GM12878 (cell line): ENCODE data around the gene GUCY1B1. TPM values are rescaled to one million over a fixed set of nuclear protein-coding genes. Genes with fewer than 3 reads are reported as not detected.
A peak's percentile ranks its signal among the peaks of the same experiment; 100 is the strongest.

Experiments used
- CREM ChIP-seq: IDR thresholded peaks from 2 replicates; pipeline ENCODE4 v1.6.1; 2014; ENCODE audit warnings: antibody characterized with exemption, low read depth
- EED ChIP-seq: sonication (generic); IDR thresholded peaks from 2 replicates; pipeline ENCODE4 v1.6.1; 2016; ENCODE audit warnings: antibody characterized with exemption, low read depth
- EGR1 ChIP-seq, 2 experiments: IDR thresholded peaks; 1 replicate in 1 of 2; 2 replicates in 1 of 2; pipeline ENCODE4 v1.6.1; 2011 to 2012; ENCODE audit warnings: low read depth in 2 of 2, low read length in 2 of 2, borderline replicate concordance in 1 of 2, mild to moderate bottlenecking in 1 of 2, moderate library complexity in 1 of 2
- HDAC2 ChIP-seq: fragments of 200-600 bp; sonication (generic); IDR thresholded peaks from 2 replicates; pipeline ENCODE4 v1.6.1; 2017
- NFYB ChIP-seq: IDR thresholded peaks from 2 replicates; pipeline ENCODE4 v1.6.1; 2011; ENCODE audit warnings: low read depth, mild to moderate bottlenecking, low read length, improper control_type of control experiment, moderate library complexity; ENCODE audit not compliant: insufficient read depth
- ZNF207 ChIP-seq: fragments of 450-650 bp; IDR thresholded peaks from 2 replicates; pipeline ENCODE4 v1.6.1; 2014; ENCODE audit warnings: antibody characterized with exemption, mild to moderate bottlenecking, borderline replicate concordance
- polyA plus RNA-seq, 11 experiments: library from polyadenylated mRNA; depleted of rRNA in 4 of 11; unstranded in 6 of 11; stranded (reverse) in 5 of 11; fragments of >200 nt; fragmentation: Nextera tagmentation in 4 of 11; fragmentation: Illumina TruSeq in 1 of 11; extraction: Ambion mirVana in 4 of 11; extraction: Trizol in 1 of 11; gene quantifications; 1 replicate in 1 of 11; 2 replicates in 10 of 11; pipeline versions ENCODE4 v1.2.1 to v1.2.3, GENCODE V29; 2011 to 2016; ENCODE audit warnings: inconsistent platforms in 2 of 11, missing spikeins in 2 of 11, low read depth in 1 of 11
- total RNA-seq, 4 experiments: library from RNA; depleted of rRNA in 3 of 4; stranded (reverse); fragments of >200 nt in 3 of 4; fragmentation: Illumina TruSeq in 1 of 4; extraction: Trizol in 1 of 4; gene quantifications; 2 replicates each; pipeline versions ENCODE4 v1.2.1 to v1.2.3, GENCODE V29; 2013 to 2021
- TF ChIP-seq, protein P1 (sequence below): IDR thresholded peaks from 2 replicates; pipeline ENCODE4 v1.6.1; 2012; ENCODE audit warnings: improper control_type of control experiment, low read depth, low read length; ENCODE audit not compliant: insufficient replicate concordance
- TF ChIP-seq, protein P2 (sequence below): fragments of 450-650 bp; formaldehyde crosslinking; IDR thresholded peaks from 2 replicates; pipeline ENCODE4 v1.4.0; 2020; ENCODE audit warnings: mild to moderate bottlenecking, moderate library complexity
- TF ChIP-seq, protein P3 (sequence below): fragments of 450-650 bp; IDR thresholded peaks from 2 replicates; pipeline ENCODE4 v1.6.1; 2018; ENCODE audit warnings: mild to moderate bottlenecking, low read depth, moderate library complexity; ENCODE audit not compliant: partially characterized antibody
- TF ChIP-seq, protein P4 (sequence below): fragments of 450-650 bp; IDR thresholded peaks from 2 replicates; pipeline ENCODE4 v1.6.1; 2018; ENCODE audit warnings: borderline replicate concordance, mild to moderate bottlenecking; ENCODE audit not compliant: partially characterized antibody

Gene GUCY1B1
- total and polyA plus RNA-seq, 10 of the 15 experiments (the other 5 are each of a cell fraction or from before 2014, with no cell fraction given) = 0.60 to 38.5 (median 1.4) TPM

DNA sequence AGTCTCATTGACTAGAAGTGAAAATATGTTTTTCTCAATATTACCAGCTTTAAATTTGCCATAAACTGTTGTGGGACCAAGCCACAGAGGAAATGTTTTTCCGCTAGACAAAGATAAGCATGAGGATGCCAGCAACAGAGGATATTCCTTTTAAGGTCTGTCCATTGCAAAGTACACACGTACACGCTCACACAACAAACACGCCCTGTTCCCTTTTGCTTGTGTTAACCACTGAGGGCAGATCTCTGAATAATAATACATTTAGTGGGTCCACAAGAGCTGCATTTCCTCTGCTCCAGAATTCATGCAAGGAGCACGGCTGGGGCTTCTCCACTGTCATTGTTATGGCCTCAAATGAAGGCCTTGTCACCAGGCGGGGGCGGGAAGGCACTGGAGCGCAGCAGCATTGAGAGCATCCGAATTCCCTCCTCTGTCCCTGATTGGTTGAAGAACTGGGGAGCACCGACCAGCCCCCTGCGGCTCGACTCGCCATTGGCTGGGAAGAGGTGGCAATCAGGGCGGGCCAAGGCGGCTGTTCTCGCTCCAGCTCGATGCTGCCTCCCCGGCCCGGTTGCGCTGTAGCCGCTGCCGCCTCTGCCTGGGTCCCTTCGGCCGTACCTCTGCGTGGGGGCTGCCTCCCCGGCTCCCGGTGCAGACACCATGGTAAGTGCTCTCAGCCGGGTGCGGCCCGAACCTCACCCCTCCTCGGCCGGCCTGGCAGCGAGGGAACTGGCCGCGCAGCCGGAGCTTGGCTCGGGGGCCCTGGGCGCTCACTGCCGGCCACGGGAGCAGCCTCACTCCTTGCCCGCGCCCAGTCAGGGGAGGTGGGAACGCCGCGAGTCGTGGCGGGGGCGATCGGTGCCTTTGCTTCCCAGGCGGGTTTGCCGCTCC, at the start of gene GUCY1B1 (continued):
- TF ChIP-seq, protein P1, sequence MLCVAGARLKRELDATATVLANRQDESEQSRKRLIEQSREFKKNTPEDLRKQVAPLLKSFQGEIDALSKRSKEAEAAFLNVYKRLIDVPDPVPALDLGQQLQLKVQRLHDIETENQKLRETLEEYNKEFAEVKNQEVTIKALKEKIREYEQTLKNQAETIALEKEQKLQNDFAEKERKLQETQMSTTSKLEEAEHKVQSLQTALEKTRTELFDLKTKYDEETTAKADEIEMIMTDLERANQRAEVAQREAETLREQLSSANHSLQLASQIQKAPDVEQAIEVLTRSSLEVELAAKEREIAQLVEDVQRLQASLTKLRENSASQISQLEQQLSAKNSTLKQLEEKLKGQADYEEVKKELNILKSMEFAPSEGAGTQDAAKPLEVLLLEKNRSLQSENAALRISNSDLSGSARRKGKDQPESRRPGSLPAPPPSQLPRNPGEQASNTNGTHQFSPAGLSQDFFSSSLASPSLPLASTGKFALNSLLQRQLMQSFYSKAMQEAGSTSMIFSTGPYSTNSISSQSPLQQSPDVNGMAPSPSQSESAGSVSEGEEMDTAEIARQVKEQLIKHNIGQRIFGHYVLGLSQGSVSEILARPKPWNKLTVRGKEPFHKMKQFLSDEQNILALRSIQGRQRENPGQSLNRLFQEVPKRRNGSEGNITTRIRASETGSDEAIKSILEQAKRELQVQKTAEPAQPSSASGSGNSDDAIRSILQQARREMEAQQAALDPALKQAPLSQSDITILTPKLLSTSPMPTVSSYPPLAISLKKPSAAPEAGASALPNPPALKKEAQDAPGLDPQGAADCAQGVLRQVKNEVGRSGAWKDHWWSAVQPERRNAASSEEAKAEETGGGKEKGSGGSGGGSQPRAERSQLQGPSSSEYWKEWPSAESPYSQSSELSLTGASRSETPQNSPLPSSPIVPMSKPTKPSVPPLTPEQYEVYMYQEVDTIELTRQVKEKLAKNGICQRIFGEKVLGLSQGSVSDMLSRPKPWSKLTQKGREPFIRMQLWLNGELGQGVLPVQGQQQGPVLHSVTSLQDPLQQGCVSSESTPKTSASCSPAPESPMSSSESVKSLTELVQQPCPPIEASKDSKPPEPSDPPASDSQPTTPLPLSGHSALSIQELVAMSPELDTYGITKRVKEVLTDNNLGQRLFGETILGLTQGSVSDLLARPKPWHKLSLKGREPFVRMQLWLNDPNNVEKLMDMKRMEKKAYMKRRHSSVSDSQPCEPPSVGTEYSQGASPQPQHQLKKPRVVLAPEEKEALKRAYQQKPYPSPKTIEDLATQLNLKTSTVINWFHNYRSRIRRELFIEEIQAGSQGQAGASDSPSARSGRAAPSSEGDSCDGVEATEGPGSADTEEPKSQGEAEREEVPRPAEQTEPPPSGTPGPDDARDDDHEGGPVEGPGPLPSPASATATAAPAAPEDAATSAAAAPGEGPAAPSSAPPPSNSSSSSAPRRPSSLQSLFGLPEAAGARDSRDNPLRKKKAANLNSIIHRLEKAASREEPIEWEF = no peak
- TF ChIP-seq, protein P2, sequence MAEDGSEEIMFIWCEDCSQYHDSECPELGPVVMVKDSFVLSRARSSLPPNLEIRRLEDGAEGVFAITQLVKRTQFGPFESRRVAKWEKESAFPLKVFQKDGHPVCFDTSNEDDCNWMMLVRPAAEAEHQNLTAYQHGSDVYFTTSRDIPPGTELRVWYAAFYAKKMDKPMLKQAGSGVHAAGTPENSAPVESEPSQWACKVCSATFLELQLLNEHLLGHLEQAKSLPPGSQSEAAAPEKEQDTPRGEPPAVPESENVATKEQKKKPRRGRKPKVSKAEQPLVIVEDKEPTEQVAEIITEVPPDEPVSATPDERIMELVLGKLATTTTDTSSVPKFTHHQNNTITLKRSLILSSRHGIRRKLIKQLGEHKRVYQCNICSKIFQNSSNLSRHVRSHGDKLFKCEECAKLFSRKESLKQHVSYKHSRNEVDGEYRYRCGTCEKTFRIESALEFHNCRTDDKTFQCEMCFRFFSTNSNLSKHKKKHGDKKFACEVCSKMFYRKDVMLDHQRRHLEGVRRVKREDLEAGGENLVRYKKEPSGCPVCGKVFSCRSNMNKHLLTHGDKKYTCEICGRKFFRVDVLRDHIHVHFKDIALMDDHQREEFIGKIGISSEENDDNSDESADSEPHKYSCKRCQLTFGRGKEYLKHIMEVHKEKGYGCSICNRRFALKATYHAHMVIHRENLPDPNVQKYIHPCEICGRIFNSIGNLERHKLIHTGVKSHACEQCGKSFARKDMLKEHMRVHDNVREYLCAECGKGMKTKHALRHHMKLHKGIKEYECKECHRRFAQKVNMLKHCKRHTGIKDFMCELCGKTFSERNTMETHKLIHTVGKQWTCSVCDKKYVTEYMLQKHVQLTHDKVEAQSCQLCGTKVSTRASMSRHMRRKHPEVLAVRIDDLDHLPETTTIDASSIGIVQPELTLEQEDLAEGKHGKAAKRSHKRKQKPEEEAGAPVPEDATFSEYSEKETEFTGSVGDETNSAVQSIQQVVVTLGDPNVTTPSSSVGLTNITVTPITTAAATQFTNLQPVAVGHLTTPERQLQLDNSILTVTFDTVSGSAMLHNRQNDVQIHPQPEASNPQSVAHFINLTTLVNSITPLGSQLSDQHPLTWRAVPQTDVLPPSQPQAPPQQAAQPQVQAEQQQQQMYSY (CRISPR knock-in tag) = no peak
- TF ChIP-seq CREM = no peak
- TF ChIP-seq, protein P3, sequence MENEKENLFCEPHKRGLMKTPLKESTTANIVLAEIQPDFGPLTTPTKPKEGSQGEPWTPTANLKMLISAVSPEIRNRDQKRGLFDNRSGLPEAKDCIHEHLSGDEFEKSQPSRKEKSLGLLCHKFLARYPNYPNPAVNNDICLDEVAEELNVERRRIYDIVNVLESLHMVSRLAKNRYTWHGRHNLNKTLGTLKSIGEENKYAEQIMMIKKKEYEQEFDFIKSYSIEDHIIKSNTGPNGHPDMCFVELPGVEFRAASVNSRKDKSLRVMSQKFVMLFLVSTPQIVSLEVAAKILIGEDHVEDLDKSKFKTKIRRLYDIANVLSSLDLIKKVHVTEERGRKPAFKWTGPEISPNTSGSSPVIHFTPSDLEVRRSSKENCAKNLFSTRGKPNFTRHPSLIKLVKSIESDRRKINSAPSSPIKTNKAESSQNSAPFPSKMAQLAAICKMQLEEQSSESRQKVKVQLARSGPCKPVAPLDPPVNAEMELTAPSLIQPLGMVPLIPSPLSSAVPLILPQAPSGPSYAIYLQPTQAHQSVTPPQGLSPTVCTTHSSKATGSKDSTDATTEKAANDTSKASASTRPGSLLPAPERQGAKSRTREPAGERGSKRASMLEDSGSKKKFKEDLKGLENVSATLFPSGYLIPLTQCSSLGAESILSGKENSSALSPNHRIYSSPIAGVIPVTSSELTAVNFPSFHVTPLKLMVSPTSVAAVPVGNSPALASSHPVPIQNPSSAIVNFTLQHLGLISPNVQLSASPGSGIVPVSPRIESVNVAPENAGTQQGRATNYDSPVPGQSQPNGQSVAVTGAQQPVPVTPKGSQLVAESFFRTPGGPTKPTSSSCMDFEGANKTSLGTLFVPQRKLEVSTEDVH = no peak
- TF ChIP-seq, protein P4, sequence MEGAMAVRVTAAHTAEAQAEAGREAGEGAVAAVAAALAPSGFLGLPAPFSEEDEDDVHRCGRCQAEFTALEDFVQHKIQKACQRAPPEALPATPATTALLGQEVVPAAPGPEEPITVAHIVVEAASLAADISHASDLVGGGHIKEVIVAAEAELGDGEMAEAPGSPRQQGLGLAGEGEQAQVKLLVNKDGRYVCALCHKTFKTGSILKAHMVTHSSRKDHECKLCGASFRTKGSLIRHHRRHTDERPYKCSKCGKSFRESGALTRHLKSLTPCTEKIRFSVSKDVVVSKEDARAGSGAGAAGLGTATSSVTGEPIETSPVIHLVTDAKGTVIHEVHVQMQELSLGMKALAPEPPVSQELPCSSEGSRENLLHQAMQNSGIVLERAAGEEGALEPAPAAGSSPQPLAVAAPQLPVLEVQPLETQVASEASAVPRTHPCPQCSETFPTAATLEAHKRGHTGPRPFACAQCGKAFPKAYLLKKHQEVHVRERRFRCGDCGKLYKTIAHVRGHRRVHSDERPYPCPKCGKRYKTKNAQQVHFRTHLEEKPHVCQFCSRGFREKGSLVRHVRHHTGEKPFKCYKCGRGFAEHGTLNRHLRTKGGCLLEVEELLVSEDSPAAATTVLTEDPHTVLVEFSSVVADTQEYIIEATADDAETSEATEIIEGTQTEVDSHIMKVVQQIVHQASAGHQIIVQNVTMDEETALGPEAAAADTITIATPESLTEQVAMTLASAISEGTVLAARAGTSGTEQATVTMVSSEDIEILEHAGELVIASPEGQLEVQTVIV = no peak
- no peak for TF ChIP-seq EED
- no peak for TF ChIP-seq ZNF207
- TF ChIP-seq HDAC2 = no peak
- peak; percentile 89 for TF ChIP-seq NFYB
- peak in 1 of 2 experiments; percentile 82; a peak in 2 of 3 replicates for TF ChIP-seq EGR1 (IDR thresholded peaks at IDR 0.05; ENCODE audit: borderline replicate concordance in 1 of 2, low read depth in 2 of 2, low read length in 2 of 2)
